Caco-2 (cell line): ENCODE measurements around the gene CD52. TPM values are rescaled to one million over a fixed set of nuclear protein-coding genes. Genes with fewer than 3 reads are reported as not detected.

Experiments
- BruUV-seq: library from RNA; stranded (reverse); fragments of 400-500 nt; replicated peaks from 2 replicates; lab custom pipeline; 2021; lab: Mats Ljungman, UMichigan
- CTCF ChIA-PET: fragments of 300-600 bp; sonication (Branson Sonifier 250); formaldehyde crosslinking; loops from one replicate; lab custom pipeline; 2022; ENCODE audit warnings: antibody characterized with exemption; lab: Charles Lee
- POLR2A ChIA-PET: fragments of 300-600 bp; sonication (Branson Sonifier 250); formaldehyde crosslinking; loops from one replicate; lab custom pipeline; 2022; ENCODE audit warnings: antibody characterized with exemption; lab: Charles Lee
- DNase-seq, 2 experiments: peaks; one replicate each; pipeline versions ENCODE4 v3.0.0 to v3.0.0-alpha.2; 2020 to 2022
- H3K27me3 ChIP-seq: replicated peaks from 2 replicates; pipeline ENCODE4 v1.6.0; 2011; ENCODE audit warnings: low read length; ENCODE audit not compliant: control insufficient read depth, insufficient read depth
- H3K36me3 ChIP-seq: 2 replicates; pipeline ENCODE4 v1.5.1; 2011; ENCODE audit warnings: low read length; ENCODE audit not compliant: control insufficient read depth, insufficient read depth
- H3K4me1 ChIP-seq: fragments of 250-450 bp; sonication (Bioruptor Pico); 2 replicates; pipeline ENCODE4 v1.5.1; 2020; ENCODE audit warnings: mild to moderate bottlenecking
- H3K4me3 ChIP-seq: 2 replicates; pipeline ENCODE4 v1.5.1; 2011; ENCODE audit warnings: low read depth, mild to moderate bottlenecking, control low read depth, low read length
- H3K9me3 ChIP-seq: fragments of 250-450 bp; sonication (Bioruptor Pico); 2 replicates; pipeline ENCODE4 v1.5.1; 2020; ENCODE audit warnings: mild to moderate bottlenecking, moderate library complexity
- H3K27ac Mint-ChIP-seq: one replicate; pipeline ENCODE4 v1.8.0; 2022; ENCODE audit warnings: mixed read lengths; ENCODE audit not compliant: unreplicated experiment
- H3K27me3 Mint-ChIP-seq: one replicate; pipeline ENCODE4 v1.8.0; 2022; ENCODE audit warnings: mixed read lengths; ENCODE audit not compliant: insufficient read depth, unreplicated experiment
- H3K36me3 Mint-ChIP-seq: one replicate; pipeline ENCODE4 v1.8.0; 2022; ENCODE audit warnings: mild to moderate bottlenecking, mixed read lengths; ENCODE audit not compliant: insufficient read depth, unreplicated experiment
- H3K4me1 Mint-ChIP-seq: one replicate; pipeline ENCODE4 v1.8.0; 2022; ENCODE audit warnings: low read depth, mixed read lengths; ENCODE audit not compliant: unreplicated experiment
- H3K4me3 Mint-ChIP-seq: one replicate; pipeline ENCODE4 v1.8.0; 2022; ENCODE audit warnings: mild to moderate bottlenecking, moderate library complexity, mixed read lengths; ENCODE audit not compliant: unreplicated experiment
- H3K9me3 Mint-ChIP-seq: one replicate; pipeline ENCODE4 v1.8.0; 2022; ENCODE audit warnings: mixed read lengths; ENCODE audit not compliant: unreplicated experiment
- CTCF ChIP-seq, 2 experiments: fragments of 200-600 bp in 1 of 2; IDR thresholded peaks; 1 replicate in 1 of 2; 2 replicates in 1 of 2; pipeline versions ENCODE4 v1.5.1 to v1.8.0; 2011 to 2022; ENCODE audit warnings: antibody characterized with exemption in 1 of 2, control low read depth in 1 of 2, inconsistent platforms in 1 of 2, low read depth in 1 of 2, low read length in 1 of 2, mild to moderate bottlenecking in 1 of 2, moderate library complexity in 1 of 2; ENCODE audit not compliant: insufficient read depth in 1 of 2, severe bottlenecking in 1 of 2, unreplicated experiment in 1 of 2
- intact Hi-C: fragments of 100-400 bp; cut with micrococcal nuclease; formaldehyde crosslinking; loops from one replicate; pipeline ENCODE4 v1.10.0; 2022; ENCODE audit not compliant: unreplicated experiment
- total RNA-seq: library from RNA; stranded (reverse); gene quantifications from 2 replicates; pipeline ENCODE4 v1.2.3, GENCODE V29; 2022

The CD52 gene
- total RNA-seq, 1 experiment from 2014 or later: not detected

GRCh38 chr1:26359981-26360806 is 42.4 kb downstream of the CD52 start:
- H3K4me3 Mint-ChIP-seq: peak overlapping the region; percentile 66
- CTCF ChIA-PET: no interaction called here
- POLR2A ChIA-PET: no interaction called here
- TF ChIP-seq CTCF (IDR thresholded peaks at IDR 0.05; ENCODE audit: insufficient read depth in 1 of 2, low read depth in 1 of 2, low read length in 1 of 2, severe bottlenecking in 1 of 2, unreplicated experiment in 1 of 2): no peak
- Histone ChIP-seq H3K4me3 (no peak overlapping the region), H3K36me3 (no peaks in the 10 kb centered on the region), H3K9me3 (no peaks in the 10 kb centered on the region), H3K27me3 (no peaks in the 10 kb centered on the region), H3K4me1 (peaks cover 50% of the 10 kb centered on the region)
- DNase-seq: no peak
- H3K9me3 Mint-ChIP-seq: no peaks in the 10 kb centered on the region
- peak overlapping the region; percentile 92 for H3K27ac Mint-ChIP-seq
- BruUV-seq: no TSS peak
- peaks cover 36% of the 10 kb centered on the region for H3K4me1 Mint-ChIP-seq
- no peaks in the 10 kb centered on the region for H3K36me3 Mint-ChIP-seq
- intact Hi-C loops: loop anchor here (1.0 kb wide), 1 partner anchor 9 kb away; no protein-coding TSS in a partner anchor
- H3K27me3 Mint-ChIP-seq: no peaks in the 10 kb centered on the region

DNA sequence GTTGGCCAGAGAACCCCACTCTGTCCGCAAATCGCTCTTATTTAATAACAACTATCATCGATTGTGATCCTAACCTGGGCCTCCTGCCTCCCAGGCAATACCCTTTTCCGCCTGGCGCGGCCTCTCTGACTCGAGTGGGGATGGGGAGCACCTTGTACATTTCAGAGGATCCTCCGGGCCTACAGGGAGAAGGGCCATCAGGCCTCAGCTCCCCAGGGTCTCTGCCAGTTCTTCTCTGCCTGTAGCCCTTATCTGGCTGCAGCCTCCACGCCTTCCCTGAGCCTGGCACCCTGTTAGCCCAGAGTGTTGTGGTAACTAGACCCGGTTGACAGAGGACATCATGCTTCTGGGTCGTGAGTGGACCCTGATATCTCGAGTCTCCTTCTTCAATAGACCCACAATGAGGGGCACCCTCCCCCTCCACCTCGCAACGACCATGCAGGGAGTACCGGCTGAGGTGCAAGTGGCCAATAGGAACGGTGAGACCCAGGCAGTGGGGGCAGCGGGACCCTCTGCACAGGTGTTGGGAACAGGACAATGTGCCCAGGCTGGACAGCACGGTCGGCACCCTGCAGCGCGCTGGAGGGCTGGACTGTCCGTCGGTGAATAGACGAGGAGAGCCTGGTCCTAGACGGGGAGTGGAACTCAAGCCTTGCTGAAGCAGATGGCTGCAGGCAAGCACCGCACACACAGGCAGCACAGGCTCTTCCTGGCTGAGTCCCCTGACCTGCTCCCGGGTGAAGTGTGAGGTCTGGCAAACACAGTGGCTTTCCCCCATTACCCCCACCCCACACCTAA is 43.2 kb downstream of the CD52 start:
- POLR2A ChIA-PET: no interaction called here
- BruUV-seq: no TSS peak
- TF ChIP-seq CTCF (IDR thresholded peaks at IDR 0.05; ENCODE audit: insufficient read depth in 1 of 2, low read depth in 1 of 2, low read length in 1 of 2, severe bottlenecking in 1 of 2, unreplicated experiment in 1 of 2): no peak
- CTCF ChIA-PET: interaction anchor here (1.6 kb wide), 1 partner anchor 76 kb away, joined by 5 read pairs; no protein-coding TSS in a partner anchor
- H3K4me3 Mint-ChIP-seq: no peak overlapping the region
- H3K9me3 Mint-ChIP-seq: no peaks in the 10 kb centered on the region
- intact Hi-C loops: no loop called here
- H3K36me3 Mint-ChIP-seq: no peaks in the 10 kb centered on the region
- no peaks in the 10 kb centered on the region for H3K27me3 Mint-ChIP-seq
- Histone ChIP-seq H3K4me1 (peaks cover 42% of the 10 kb centered on the region), H3K4me3 (no peak overlapping the region), H3K36me3 (no peaks in the 10 kb centered on the region), H3K27me3 (no peaks in the 10 kb centered on the region), H3K9me3 (no peaks in the 10 kb centered on the region)
- H3K27ac Mint-ChIP-seq: peak overlapping the region; percentile 92
- no peak for DNase-seq
- H3K4me1 Mint-ChIP-seq: peaks cover 31% of the 10 kb centered on the region

GRCh38 chr1:26361605-26362122 is 43.9 kb downstream of the CD52 start:
- H3K36me3 ChIP-seq: no peaks in the 10 kb centered on the region
- H3K27ac Mint-ChIP-seq: peak overlapping the region; percentile 92
- H3K4me3 ChIP-seq: no peak overlapping the region
- H3K27me3 Mint-ChIP-seq: no peaks in the 10 kb centered on the region
- no TSS peak for BruUV-seq
- peaks cover 35% of the 10 kb centered on the region for H3K4me1 ChIP-seq
- H3K4me1 Mint-ChIP-seq: peaks cover 29% of the 10 kb centered on the region
- TF ChIP-seq CTCF (IDR thresholded peaks at IDR 0.05; ENCODE audit: insufficient read depth in 1 of 2, low read depth in 1 of 2, low read length in 1 of 2, severe bottlenecking in 1 of 2, unreplicated experiment in 1 of 2): no peak
- no peaks in the 10 kb centered on the region for H3K27me3 ChIP-seq
- POLR2A ChIA-PET: interaction anchor here (1.1 kb wide), 1 partner anchor 11 kb away, joined by 3 read pairs; no protein-coding TSS in a partner anchor
- H3K36me3 Mint-ChIP-seq: no peaks in the 10 kb centered on the region
- H3K4me3 Mint-ChIP-seq: no peak overlapping the region
- DNase-seq: no peak
- H3K9me3 Mint-ChIP-seq: no peaks in the 10 kb centered on the region
- no peaks in the 10 kb centered on the region for H3K9me3 ChIP-seq
- intact Hi-C loops: no loop called here
- CTCF ChIA-PET: interaction anchor here (1.6 kb wide), 1 partner anchor 76 kb away, joined by 5 read pairs; no protein-coding TSS in a partner anchor
